GM23338 (cell line): ENCODE data around the gene SFMBT2. TPM values are rescaled to one million over a fixed set of nuclear protein-coding genes. Genes with fewer than 3 reads are reported as not detected.

Source experiments
- ATAC-seq: fragments of 200-7000 bp; cut with Tn5 transposase; 3 replicates; pipeline ENCODE4 v1.9.1; 2020
- DNase-seq: peaks from one replicate; pipeline ENCODE4 v3.0.0-alpha.2; 2015; ENCODE audit warnings: low spot score
- H2AFZ ChIP-seq: fragments of 200-600 bp; sonication (generic); 2 replicates; pipeline ENCODE4 v1.8.0; 2016; ENCODE audit warnings: antibody characterized with exemption, mild to moderate bottlenecking, moderate library complexity
- H3F3A ChIP-seq: fragments of 200-600 bp; sonication (generic); replicated peaks from 2 replicates; pipeline ENCODE4 v1.8.0; 2017; ENCODE audit warnings: antibody characterized with exemption, mixed run types, low read depth
- H3K27ac ChIP-seq: fragments of 200-600 bp; sonication (generic); 2 replicates; pipeline ENCODE4 v1.6.1; 2016; ENCODE audit warnings: low read depth
- H3K27me3 ChIP-seq: fragments of 200-600 bp; sonication (generic); 2 replicates; pipeline ENCODE4 v1.8.0; 2016; ENCODE audit warnings: mild to moderate bottlenecking, mixed run types, moderate library complexity; ENCODE audit not compliant: insufficient read depth
- H3K36me3 ChIP-seq: fragments of 200-600 bp; sonication (generic); 2 replicates; pipeline ENCODE4 v1.8.0; 2016; ENCODE audit warnings: mild to moderate bottlenecking; ENCODE audit not compliant: insufficient read depth
- H3K4me1 ChIP-seq: fragments of 200-600 bp; sonication (generic); 2 replicates; pipeline ENCODE4 v1.8.0; 2016; ENCODE audit warnings: mild to moderate bottlenecking, moderate library complexity; ENCODE audit not compliant: insufficient read depth
- H3K4me2 ChIP-seq: fragments of 200-600 bp; sonication (generic); 2 replicates; pipeline ENCODE4 v1.7.1; 2017; ENCODE audit warnings: mixed run types
- H3K4me3 ChIP-seq: fragments of 200-600 bp; sonication (generic); 2 replicates; pipeline ENCODE4 v1.6.1; 2016; ENCODE audit warnings: mixed run types
- H3K79me2 ChIP-seq: fragments of 200-600 bp; sonication (generic); replicated peaks from 2 replicates; pipeline ENCODE4 v1.8.0; 2017; ENCODE audit warnings: mild to moderate bottlenecking; ENCODE audit not compliant: insufficient read depth
- H3K9me2 ChIP-seq: fragments of 200-600 bp; sonication (generic); 2 replicates; pipeline ENCODE4 v1.8.0; 2017; ENCODE audit not compliant: insufficient read depth
- H4K20me1 ChIP-seq: fragments of 200-600 bp; sonication (generic); replicated peaks from 2 replicates; pipeline ENCODE4 v1.8.0; 2017; ENCODE audit warnings: mild to moderate bottlenecking; ENCODE audit not compliant: insufficient read depth
- H3K27ac Mint-ChIP-seq: 2 replicates; pipeline ENCODE4 v1.8.0; 2020; ENCODE audit warnings: inconsistent platforms, mild to moderate bottlenecking, moderate library complexity, mixed read lengths
- H3K27me3 Mint-ChIP-seq: 3 replicates; pipeline ENCODE4 v1.8.0; 2022; ENCODE audit warnings: low read depth, mild to moderate bottlenecking, moderate library complexity, mixed read lengths, inconsistent platforms; ENCODE audit not compliant: insufficient read depth, poor library complexity
- H3K36me3 Mint-ChIP-seq: 3 replicates; pipeline ENCODE4 v1.8.0; 2021; ENCODE audit warnings: low read depth, mild to moderate bottlenecking, inconsistent platforms, moderate library complexity, mixed read lengths
- H3K4me1 Mint-ChIP-seq: 3 replicates; pipeline ENCODE4 v1.8.0; 2020; ENCODE audit warnings: mild to moderate bottlenecking, inconsistent platforms, mixed read lengths
- H3K4me3 Mint-ChIP-seq: 3 replicates; pipeline ENCODE4 v1.8.0; 2021; ENCODE audit warnings: moderate library complexity, mild to moderate bottlenecking, inconsistent platforms, mixed read lengths
- H3K9me3 Mint-ChIP-seq: 3 replicates; pipeline ENCODE4 v1.8.0; 2020; ENCODE audit warnings: moderate library complexity, mild to moderate bottlenecking, inconsistent platforms, mixed read lengths
- REST ChIP-seq: IDR thresholded peaks from one replicate; pipeline ENCODE4 v1.6.1; 2018; ENCODE audit warnings: antibody characterized with exemption; ENCODE audit not compliant: unreplicated experiment
- ZNF114 ChIP-seq: fragments of 250-450 bp; sonication (Bioruptor Pico); IDR thresholded peaks from 2 replicates; pipeline ENCODE4 v1.5.0; 2020; ENCODE audit warnings: mild to moderate bottlenecking, moderate library complexity
- ZNF331 ChIP-seq: fragments of 250-450 bp; sonication (Bioruptor Pico); IDR thresholded peaks from 2 replicates; pipeline ENCODE4 v1.5.0; 2020; ENCODE audit warnings: low read depth, mild to moderate bottlenecking, moderate library complexity
- ZNF462 ChIP-seq: fragments of 250-450 bp; sonication (Bioruptor Pico); IDR thresholded peaks from 2 replicates; pipeline ENCODE4 v1.5.0; 2020; ENCODE audit warnings: mild to moderate bottlenecking, moderate library complexity
- polyA plus RNA-seq: library from polyadenylated mRNA; unstranded; fragments of >200 nt; fragmentation: Nextera tagmentation; extraction: Ambion mirVana; gene quantifications from 2 replicates; pipeline ENCODE4 v1.2.1, GENCODE V29; 2016
- total RNA-seq: library from RNA; depleted of rRNA; stranded (reverse); fragments of >200 nt; shearing (Covaris generic); gene quantifications from 2 replicates; pipeline ENCODE4 v1.2.3, GENCODE V29; 2014

SFMBT2 gene
- total and polyA plus RNA-seq, 2 experiments from 2014 or later = 2.7 to 6.7 TPM

- TF ChIP-seq ZNF462 (CRISPR knock-in tag) (no peak), ZNF331 (CRISPR knock-in tag) (no peak)
Observed at GRCh38 chr10:7432884-7433726, 22.3 kb upstream of the SFMBT2 start (continued).

GRCh38 chr10:7428673-7429350 is 18.0 kb upstream of the SFMBT2 start:
- peaks cover 49% of the 10 kb centered on the region for H3K4me1 Mint-ChIP-seq
- H3K36me3 Mint-ChIP-seq = no peaks in the 10 kb centered on the region
- H3K4me3 Mint-ChIP-seq = no peak overlapping the region
- Histone ChIP-seq H3K36me3 (no peaks in the 10 kb centered on the region), H3K4me1 (peaks cover 50% of the 10 kb centered on the region), H3K27me3 (peaks cover 13% of the 10 kb centered on the region), H3K4me3 (no peak overlapping the region), H3K9me2 (no peaks in the 10 kb centered on the region; the same call in 1 of the 2 replicates), H3F3A (0 out of 2 replicates have a peak, but pooled peaks cover 4% of the 10 kb centered on the region), H2AFZ (peak overlapping the region; percentile 75), H3K4me2 (peak overlapping the region; percentile 54), H3K79me2 (no peaks in the 10 kb centered on the region), H4K20me1 (no peaks in the 10 kb centered on the region), H3K27ac (no peak overlapping the region)
- DNase-seq (no peak), ATAC-seq (no peak)
- H3K27ac Mint-ChIP-seq = peak overlapping the region; percentile 41; the same call in 1 of the 2 replicates
- peaks cover 12% of the 10 kb centered on the region for H3K27me3 Mint-ChIP-seq
- no peaks in the 10 kb centered on the region for H3K9me3 Mint-ChIP-seq
- TF ChIP-seq REST (no peak), ZNF331 (CRISPR knock-in tag) (no peak), ZNF114 (no peak)
